HG02943 (cell line): ENCODE results near the gene HRH1.
"Not testable (repeated sequence)": the region's sequence is repeated elsewhere in the genome, so short reads cannot be mapped to it uniquely, and the experiment has no call there.

Experiments used
- ATAC-seq: cut with Tn5 transposase; IDR thresholded peaks from one replicate; pipeline ENCODE4 v1.9.1; 2021; ENCODE audit warnings: mild to moderate bottlenecking, low read depth, moderate library complexity; ENCODE audit not compliant: unreplicated experiment

HRH1 gene

DNA sequence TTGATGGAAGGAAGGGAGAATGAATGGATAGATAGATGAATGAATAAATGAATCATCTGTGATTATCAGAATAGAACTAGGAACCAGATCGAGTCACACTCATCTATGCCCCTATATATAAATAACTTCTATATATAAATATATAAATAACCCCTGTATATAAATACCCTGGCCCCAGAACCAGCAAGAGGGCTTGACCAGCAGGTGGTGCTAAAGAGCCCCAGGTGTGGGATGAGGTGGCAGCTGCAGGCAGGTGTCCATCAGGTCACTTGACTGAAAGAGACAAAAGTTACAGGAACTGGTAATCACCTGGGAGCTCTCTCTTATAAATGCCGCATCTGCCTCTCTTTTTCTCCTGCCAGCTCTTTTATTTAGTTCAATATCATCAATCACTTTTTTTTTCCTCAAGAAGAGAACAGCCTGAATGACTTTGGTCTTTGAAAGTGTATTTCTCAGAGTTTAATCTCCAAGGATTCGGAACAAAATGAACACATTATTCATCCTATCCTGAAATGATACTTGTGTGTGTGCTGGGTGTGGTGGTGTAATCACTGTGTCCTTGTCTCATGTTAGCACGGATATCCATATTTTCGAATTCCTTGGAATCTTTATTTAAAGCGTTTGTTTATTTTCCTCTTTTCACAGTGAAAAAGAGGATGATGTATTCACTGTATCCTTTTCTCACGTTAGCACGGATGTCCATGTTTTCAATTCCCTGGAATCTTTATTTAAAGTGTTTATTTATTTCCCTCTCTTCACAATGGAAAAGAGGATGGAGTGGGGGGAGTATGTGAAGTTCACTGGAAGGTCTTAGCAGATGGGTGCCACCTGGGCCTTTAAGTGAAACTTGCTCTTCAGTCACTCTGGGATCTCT is 82.5 kb downstream of the HRH1 start:
- no peak for ATAC-seq

- ATAC-seq: no peak
These were observed 83.8 kb downstream of the HRH1 start for GRCh38 chr3:11238060-11238459.

DNA sequence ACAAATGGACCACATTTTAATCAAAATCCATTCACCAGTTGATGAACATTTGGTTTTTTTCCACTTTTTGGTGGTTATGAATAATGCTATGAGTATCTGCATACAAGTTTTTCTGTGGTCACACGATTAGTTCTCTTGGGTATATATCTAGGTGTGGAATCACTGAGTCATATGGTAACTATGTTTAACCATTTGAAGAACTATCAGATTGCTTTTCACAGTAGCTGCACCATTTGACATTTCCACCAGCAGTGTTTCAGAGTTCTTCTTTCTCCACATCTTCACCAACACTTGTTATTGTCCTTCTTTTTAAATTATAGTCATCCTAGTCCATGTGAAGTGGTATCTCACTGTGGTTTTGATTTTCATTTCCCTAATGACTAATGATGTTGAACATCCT is 84.6 kb downstream of the HRH1 start:
- no peak for ATAC-seq

- ATAC-seq: no peak
These were observed 85.5 kb downstream of the HRH1 start for GRCh38 chr3:11239796-11240195.

DNA sequence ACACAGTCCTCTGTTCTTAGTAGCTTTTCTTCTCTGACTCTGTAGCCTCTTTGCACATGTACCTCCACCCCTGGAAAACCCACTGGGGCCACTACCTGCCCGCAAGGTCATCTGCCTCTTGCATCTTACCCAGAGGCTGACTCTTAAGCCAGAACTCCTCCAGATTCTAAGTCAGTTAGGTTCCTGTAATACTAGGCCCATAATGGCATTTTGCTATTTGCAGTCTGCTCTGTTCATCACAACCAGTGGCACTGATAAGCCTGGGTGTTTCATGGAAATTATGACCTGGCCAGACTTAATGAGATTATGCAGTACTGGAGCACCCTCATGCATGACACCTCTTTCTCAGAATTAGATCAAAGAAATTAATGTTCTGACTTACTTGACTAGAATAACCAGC is 86.2 kb downstream of the HRH1 start:
- no peak for ATAC-seq

GRCh38 chr3:11244121-11244677 is 89.9 kb downstream of the HRH1 start:
- no peak for ATAC-seq

DNA sequence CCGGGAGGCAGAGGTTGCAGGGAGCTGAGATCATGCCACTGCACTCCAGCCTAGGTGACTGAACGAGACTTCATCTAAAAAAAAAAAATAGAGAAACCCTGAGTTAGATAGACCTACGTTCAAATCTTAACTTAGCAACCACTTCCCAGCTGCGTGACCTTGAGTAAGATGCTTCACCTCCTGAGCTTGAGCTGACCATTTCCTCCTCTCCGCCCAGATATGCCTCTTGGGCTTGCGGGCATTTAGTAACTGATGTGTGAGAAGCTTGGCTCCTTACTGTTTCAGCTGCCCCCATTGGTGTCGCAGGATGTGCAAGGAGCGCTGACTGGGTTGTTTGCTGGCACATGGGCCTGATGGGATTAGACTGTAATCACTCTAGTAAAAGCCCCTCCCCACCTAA is 91.0 kb downstream of the HRH1 start:
- no peak for ATAC-seq

GRCh38 chr3:11245827-11246662 is 91.8 kb downstream of the HRH1 start:
- ATAC-seq: no peak

DNA sequence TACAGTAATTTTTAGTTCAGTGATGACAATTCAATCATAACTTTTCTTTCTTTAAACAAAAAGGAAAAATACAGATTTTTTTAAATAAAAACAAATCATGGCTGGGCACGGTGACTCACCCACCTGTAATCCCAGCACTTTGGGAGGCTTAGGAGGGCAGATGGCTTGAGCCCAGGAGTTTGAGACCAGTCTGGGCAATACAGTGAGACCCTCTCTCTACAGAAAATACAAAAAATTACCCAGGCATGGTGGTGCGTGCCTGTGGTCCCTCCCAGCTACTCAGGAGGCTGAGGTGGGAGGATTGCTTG is 92.3 kb downstream of the HRH1 start:
- ATAC-seq: no peak

DNA sequence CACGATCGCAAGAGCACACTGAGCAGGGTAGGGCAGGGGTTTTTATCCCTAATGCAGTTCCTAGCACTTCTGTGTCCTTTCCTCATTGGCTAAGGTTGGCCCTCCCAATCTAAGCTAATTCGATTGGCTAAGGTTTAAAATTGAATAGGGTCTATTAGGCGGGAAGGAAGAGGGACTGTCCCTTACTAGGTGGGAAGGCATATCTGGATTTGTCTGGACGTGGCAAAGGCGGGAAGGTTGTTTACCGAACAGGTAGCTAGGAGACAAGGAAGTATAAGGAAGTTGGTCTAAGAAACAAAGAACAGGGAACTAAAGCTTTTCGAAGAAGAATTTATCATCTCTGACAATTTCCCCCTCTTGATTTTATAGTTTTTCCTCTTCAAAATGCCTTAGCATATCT is 93.1 kb downstream of the HRH1 start:
- no peak for ATAC-seq

DNA sequence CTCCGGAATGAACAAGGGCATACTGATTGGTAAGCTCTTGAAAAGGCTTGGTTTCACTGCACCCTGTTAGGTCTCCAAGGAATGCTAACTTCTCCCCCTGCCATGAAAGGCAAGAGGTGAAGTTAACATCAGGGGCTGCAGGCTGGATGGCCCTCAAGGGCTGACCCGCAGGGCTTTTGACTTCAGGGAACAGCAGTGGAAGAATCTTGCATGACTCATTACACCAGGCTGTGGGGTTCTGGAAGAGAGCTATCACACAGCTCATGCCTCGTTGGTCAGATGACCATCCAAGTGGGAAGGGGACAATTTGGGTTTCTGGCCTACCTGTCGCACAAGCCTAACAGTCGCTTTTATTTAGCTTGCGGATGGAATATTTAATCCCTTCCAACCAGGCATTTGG is 94.3 kb downstream of the HRH1 start:
- no peak for ATAC-seq

DNA sequence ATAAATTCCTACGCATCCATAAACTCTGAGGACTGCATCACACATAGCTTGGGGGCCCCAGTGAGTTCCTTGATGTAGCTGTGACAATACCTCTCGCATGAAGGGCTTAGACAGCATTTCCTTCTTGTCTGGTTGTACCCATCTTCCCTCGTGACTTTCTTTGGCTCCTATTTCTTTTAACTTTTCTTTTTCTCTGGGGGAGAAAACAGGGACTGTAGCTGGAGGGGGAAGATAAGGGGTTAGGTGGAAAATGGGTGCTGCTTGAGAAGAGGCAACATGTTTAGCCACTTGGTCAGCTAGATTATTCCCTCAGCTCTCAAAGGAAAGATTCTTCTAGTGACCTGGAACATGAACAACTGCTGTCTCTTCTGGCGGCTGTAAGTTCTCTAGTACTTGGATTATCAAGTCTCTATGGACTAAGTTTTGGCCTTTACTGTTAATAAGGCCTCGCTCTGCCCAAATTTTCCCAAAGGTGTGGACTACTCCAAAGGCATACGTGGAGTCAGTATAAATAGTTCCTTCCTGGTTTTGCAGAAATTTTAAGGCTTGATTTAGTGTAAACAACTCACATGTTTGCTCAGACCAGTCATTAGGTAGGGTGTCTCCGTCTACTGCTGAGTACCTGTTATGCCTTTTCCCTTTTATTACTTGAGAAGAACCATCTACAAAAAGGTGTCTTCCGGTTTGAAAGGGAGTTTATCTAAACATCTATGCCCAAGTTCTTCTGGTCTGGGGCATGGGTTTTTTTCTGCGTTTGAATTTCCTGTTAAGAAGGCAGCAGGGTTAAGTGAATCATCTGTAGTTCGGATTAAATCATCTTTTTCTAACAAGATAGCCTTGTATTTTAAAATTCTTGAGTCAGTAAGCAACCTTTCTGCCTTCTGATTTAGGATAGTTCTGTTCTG is 96.9 kb downstream of the HRH1 start:
- no peak for ATAC-seq

DNA sequence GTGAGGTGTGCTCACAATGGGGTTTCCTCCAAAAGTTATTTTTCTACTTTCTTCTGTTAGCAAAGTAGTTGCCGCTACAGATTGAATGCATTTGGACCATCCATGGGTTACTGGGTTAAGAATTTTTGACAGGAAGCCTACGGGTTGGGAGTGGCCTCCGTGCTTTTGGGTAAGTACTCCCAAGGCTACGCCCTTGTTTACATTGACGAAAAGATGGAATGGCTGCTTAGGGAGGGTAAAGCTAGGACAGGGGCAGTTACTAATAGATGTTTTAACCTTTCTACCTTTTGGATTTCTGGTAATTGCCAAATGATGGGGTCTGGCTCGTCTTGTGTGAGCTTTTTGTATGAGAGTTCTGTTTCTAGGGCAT is 97.5 kb downstream of the HRH1 start:
- ATAC-seq: no peak

- no peak for ATAC-seq
These were observed 100.6 kb downstream of the HRH1 start for GRCh38 chr3:11254876-11255275.

- ATAC-seq: not testable (repeated sequence)
These were observed 101.2 kb downstream of the HRH1 start for GRCh38 chr3:11255537-11255936.

- ATAC-seq: no peak
These were observed 104.7 kb downstream of the HRH1 start for GRCh38 chr3:11258958-11259357.

- no peak for ATAC-seq
These were observed 106.2 kb downstream of the HRH1 start for GRCh38 chr3:11260460-11260859.

GRCh38 chr3:11269007-11269406 is 114.7 kb downstream of the HRH1 start:
- ATAC-seq: no peak

DNA sequence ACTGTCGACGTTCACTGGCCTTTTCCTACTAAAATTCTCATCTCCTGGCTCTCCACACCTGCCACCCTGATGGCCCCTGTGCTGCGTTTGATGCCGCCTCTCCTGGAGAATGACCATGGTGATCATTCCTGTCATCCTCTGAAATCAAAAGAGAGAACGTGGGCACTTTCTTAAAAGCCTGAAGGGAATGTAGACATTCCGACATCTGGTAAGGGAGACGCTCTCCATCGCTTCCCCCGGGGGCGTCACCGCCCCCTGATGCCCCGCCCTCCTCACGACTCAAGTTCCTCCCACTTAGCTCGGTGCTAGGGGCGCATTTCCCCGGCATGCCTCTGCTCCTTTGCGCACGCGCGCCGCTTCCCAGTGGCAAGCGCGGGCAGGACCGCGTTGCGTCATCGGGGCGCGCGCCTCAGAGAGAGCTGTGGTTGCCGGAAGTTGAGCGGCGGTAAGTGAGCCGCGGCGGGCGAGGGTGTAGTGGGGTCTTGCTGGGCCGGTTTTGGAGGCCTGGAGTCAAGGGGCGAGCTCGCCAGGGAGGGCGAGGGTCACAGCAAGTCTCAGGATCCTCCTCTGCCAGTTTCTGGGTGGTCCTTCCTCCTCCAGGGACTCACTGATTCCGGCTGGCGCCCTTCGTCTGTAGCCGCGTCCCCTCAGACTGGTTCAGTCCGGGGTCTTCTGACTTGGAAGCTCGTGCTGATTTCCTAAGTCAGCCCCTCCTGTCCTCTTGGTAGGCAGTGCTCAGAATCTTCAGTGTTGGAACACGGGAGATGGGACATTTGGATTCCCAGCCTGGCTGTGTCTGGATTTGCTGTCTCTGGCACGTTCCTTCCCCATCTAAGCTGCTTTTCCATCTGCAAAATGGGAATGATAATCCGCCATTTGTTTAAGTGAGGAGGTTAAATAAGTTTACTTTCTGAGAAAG is 118.0 kb downstream of the HRH1 start, which contains the start of gene ATG7:
TSS of gene ATG7 (plus strand) at position 412 of the 919 bp plus-strand sequence. CDS start 26,299 bp downstream, outside the sequence.
- peak; percentile 94 for ATAC-seq
